SH-SY5Y (cell line): ENCODE data around the gene MIA3.

ENCODE experiments used
- GATA2 ChIP-seq: IDR thresholded peaks from 2 replicates; pipeline ENCODE4 v1.6.1; 2011; ENCODE audit warnings: mild to moderate bottlenecking, low read depth, low read length
- GATA3 ChIP-seq: IDR thresholded peaks from 2 replicates; pipeline ENCODE4 v1.6.1; 2011; ENCODE audit warnings: low read depth, mild to moderate bottlenecking, low read length, moderate library complexity

- TF ChIP-seq GATA2 (no peak), GATA3 (no peak)
Measured at GRCh38 chr1:222653178-222653827, 35.4 kb downstream of the MIA3 start.
